ENCODE results near the gene SPINT1.
A peak's percentile ranks its signal among the peaks of the same experiment; 100 is the strongest.

SPINT1 gene, protein sequence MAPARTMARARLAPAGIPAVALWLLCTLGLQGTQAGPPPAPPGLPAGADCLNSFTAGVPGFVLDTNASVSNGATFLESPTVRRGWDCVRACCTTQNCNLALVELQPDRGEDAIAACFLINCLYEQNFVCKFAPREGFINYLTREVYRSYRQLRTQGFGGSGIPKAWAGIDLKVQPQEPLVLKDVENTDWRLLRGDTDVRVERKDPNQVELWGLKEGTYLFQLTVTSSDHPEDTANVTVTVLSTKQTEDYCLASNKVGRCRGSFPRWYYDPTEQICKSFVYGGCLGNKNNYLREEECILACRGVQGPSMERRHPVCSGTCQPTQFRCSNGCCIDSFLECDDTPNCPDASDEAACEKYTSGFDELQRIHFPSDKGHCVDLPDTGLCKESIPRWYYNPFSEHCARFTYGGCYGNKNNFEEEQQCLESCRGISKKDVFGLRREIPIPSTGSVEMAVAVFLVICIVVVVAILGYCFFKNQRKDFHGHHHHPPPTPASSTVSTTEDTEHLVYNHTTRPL

GRCh38 chr15:40843885-40844695 lies at the start of gene SPINT1:
Gene SPINT1 (plus strand): TSS chr15:40844048. CDS start chr15:40844555, 507 bp downstream.
- peak; percentile 43 to 73 for DNase-seq (ENCODE audit: low read depth in 2 of 2)

GRCh38 chr15:40796041-40796440 lies 47.8 kb upstream of the SPINT1 start:
- no peak for DNase-seq (ENCODE audit: low read depth in 2 of 2)

DNA sequence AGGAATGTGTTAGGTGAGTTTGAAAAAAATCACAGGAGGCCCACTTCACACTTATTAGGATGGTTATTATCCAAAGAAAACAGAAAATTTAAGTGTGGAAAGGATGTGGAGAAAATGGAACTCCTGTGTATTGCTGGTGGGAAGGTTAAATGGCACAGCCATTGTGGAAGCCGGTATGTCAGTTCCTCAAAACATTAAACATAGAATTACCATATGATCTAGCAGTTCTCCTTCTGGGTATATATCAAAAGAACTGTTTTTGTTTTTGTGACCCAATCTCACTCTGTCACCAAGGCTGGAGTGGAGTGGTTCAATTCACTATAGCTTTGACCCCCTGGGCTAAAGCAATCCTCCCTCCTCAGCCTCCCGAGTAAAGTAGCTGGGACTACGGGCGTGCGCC lies 47.3 kb upstream of the SPINT1 start:
- DNase-seq (ENCODE audit: low read depth in 2 of 2): no peak

DNA sequence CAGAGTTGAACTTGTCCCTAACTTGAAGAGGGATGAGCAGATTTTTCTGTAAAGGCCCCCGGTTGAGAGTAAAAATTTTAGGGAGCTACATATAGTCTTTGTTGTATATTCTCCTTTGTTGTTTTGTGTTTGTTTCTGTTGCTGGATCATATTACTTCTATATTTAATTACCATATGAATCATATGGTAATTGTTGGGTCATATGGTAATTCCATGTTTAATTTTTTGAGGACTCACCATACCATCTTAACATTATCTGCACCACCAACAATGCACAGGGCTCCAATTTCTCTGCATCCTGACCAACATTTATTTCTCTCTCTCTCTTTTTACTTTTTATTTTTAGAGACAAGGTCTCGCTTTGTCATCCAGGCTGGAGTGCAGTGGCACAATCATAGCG lies 44.3 kb upstream of the SPINT1 start:
- DNase-seq (ENCODE audit: low read depth in 2 of 2): no peak

GRCh38 chr15:40803076-40803475 lies 40.8 kb upstream of the SPINT1 start:
- no peak for DNase-seq (ENCODE audit: low read depth in 2 of 2)

GRCh38 chr15:40803688-40804087 lies 40.2 kb upstream of the SPINT1 start:
- DNase-seq (ENCODE audit: low read depth in 2 of 2): no peak

DNA sequence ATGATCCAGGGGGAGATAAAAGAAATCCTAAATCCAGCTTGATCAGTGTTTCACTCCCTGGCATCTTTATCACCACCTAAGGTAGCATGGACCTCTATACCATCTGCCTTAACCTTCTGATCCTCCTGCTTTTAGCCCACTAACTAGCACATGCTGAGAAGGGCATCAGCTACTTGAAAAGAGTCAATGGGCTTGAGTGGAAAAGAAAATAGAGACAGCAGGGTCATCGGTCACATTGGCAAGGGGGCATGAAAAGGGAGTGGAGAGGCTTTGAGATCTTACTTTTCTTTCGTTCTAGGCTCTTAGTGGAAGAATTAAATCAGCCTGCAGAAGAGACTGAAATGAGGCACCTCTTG lies 37.2 kb upstream of the SPINT1 start:
- DNase-seq (ENCODE audit: low read depth in 2 of 2): no peak

DNA sequence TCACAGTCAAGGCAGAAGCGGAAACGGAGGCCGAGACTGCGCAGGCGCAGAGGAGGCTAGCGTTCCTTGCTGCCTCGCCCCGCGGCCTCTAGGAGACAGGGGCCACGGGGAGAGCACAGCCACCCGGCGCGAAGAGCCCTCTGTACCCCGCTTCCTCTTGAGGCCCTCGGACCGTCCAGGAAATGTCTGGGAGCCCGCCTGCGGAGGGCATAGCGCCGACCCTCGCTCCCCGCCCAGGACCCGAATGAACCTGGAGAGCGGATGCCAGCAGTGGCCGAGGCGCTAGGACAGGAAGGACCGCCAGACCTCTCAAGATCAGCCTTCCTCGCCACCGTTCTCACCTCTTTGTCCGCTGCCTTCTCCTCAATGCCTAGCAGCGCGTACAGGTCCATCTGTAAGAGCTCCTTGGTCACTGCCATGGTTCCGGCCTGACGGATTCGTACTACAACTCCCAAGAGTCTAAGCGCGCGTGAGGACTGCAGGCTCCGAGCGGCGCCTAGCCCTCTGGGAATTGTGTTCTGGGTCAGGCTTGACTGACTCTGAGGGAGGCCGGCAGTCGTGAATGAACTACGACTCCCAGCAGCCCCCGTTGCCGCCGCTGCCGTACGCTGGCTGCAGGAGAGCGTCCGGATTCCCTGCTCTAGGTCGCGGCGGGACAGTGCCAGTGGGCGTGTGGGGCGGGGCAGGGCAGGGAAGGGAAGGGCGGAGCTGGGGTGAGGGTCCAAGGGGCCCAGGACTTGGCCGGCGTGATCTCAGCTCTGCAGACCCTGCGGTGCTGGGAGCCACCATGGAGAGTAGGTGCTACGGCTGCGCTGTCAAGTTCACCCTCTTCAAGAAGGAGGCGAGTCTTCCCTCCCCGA lies 36.6 kb upstream of the SPINT1 start, which contains the start of the genes DNAJC17 and ZFYVE19:
Gene DNAJC17, minus strand, starts transcription at position 446 of the 860 bp plus-strand sequence. Its CDS starts 27 bp downstream, at position 419.
Gene ZFYVE19, plus strand, starts transcription at position 62 of the 860 bp plus-strand sequence. Its CDS starts 501 bp downstream, at position 563.
- peak; percentile 88 to 94 for DNase-seq (ENCODE audit: low read depth in 2 of 2)

DNA sequence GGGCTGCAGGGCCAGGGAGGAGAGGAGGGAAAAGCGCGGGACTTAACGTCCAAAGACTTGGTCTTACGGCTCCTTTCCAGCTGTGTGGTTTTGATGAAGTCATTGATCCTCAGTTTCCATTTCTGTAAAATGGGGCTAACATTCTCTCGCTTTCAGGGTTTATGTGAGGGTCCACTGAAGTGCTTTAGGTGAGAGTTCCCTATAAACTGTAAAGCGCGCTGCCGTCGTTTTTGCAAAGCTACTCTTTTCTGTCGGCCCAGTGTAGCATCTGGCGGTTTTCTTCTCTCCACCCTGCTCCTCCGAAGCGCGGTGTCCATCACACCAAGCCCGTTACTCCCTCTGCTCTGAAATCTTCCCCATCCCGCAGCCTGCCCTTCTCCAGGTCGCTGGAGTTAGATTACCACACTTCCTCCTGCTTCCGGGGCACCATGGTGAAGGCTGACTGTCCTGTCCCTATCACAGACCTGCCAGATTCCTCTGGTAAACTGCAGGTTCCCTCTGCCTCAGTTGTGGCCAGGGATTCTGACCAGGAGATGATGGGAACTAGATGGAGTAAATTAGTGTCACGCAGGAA lies 35.9 kb upstream of the SPINT1 start:
- no peak for DNase-seq (ENCODE audit: low read depth in 2 of 2)

GRCh38 chr15:40808861-40809450 lies 34.9 kb upstream of the SPINT1 start:
- DNase-seq (ENCODE audit: low read depth in 2 of 2): no peak

- no peak for DNase-seq (ENCODE audit: low read depth in 2 of 2)
Measured at GRCh38 chr15:40812721-40813425, 31.0 kb upstream of the SPINT1 start.

DNA sequence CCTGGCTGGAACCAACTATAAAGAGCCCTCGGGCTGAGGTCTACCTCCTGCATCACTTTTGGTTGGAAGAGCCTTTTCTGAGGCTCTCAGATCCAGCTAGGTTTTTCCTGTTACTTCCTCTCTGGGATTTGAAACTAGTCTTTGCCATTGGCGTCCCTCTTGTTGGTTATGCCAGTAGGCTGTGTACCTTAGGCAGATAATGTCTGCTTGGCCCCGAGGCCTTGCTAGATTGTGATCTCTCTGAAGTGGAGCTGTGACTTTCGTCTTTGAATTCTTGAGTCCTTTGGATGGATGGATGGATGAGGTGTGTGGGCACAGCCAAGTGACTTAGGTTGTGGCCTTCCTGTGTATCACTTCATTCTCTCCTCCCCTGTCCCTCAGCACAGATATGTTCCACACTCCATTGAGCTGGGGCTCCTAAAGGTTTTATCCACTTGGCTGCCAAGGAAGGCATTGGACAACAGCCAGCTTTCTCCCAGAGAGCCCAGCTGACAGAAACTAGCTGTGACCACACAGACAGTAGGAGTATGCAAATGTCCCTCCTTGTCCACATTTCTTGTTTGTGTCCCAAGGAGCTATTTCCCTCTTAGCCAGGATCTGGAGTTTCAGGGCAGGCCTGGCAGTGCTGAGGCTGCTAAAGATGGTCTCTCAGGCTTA lies 28.7 kb upstream of the SPINT1 start:
- DNase-seq (ENCODE audit: low read depth in 2 of 2): no peak

DNA sequence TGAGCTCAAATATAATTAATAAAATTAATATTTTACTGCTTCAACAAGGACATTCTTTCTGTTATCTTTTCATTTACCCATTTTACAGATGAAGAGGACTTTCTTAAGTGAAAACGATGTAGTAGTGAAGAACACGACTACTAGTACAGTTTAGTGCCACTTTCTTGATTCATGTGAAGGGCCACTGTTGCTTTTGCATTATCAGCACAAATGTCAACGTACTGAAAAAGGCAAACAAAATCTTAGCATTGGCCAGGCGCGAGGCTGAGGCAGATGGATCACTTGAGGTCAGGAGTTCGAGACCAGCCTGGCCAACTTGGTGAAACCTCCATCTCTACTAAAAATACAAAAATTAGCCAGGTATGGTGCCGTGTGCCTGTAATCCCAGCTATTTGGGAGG lies 24.8 kb upstream of the SPINT1 start:
- DNase-seq (ENCODE audit: low read depth in 2 of 2): no peak

DNA sequence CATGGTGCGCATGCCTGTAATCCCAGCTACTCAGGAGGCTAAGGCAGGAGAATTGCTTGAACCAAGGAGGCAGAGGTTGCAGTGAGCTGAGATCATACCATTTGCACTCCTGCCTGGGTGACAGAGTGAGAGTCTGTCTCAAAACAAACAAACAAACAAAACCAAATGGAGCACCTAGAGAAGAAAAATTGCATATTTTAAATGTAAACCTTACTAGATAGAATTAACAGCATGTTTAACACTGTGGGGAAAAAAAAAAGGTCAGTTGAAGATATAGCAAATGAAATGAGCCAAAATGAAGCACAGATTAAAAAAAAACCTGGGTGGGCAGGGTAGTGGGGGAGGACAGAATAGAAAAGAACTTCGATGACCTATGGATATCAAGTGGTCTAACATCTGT lies 22.7 kb upstream of the SPINT1 start:
- no peak for DNase-seq (ENCODE audit: low read depth in 2 of 2)

GRCh38 chr15:40823572-40824343 lies 20.1 kb upstream of the SPINT1 start:
- no peak for DNase-seq (ENCODE audit: low read depth in 2 of 2)

DNA sequence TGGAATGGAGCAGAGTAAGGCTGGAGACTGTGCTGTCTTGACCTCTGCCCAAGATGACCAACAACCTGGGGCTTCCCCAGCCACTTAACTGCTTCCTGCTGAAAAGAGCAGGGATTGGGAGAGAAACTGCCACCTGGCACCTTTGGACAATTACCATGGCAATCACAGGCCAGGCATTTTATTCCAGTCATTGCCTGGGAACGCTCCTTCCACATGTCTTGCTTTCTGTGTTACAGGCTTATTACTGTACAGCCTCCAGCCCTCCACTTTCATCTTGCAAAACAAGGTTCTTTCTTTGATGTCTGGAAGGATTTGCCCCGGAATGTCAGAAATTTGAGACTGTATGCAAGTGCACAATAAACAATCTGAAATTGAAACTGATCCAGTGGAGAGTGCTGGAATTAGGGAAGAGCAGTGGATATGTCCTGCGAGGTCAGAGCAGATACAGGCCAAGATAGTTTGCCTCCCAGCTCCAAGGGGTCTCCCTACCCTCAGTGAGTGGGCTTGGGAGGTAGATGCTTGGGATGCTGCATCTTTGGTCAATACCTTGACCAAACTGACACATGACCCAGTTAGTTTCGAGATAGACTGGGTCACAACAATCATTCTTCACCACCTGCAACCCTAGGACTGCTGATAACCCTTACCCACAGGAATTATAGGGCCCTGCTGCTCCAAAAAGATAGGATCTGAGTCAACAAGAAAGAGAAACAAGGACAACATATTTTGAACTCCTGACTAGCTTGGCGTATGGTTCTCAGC lies 18.0 kb upstream of the SPINT1 start:
- DNase-seq (ENCODE audit: low read depth in 2 of 2): no peak

- DNase-seq (ENCODE audit: low read depth in 2 of 2): no peak
Measured at GRCh38 chr15:40826423-40827075, 17.3 kb upstream of the SPINT1 start.
